Uterus (tissue), 4 donors: ENCODE results near the gene FAM210B. TPM values are rescaled to one million over a fixed set of nuclear protein-coding genes. Genes with fewer than 3 reads are reported as not detected.

ENCODE experiments used
- DNase-seq, 2 donors: peaks; one replicate each; pipeline ENCODE4 v3.0.0-alpha.2; 2019 to 2020
- H3K27ac ChIP-seq, 2 donors: fragments of 200-600 bp; sonication (generic); 1 replicate in 1 of 2; 2 replicates in 1 of 2; pipeline ENCODE4 v1.5.1; 2016 to 2018
- H3K27me3 ChIP-seq, 2 donors: fragments of 200-600 bp; sonication (generic); one replicate each; pipeline ENCODE4 v1.5.1; 2018 to 2019; ENCODE audit warnings: control low read depth in 1 of 2
- H3K36me3 ChIP-seq, 2 donors: fragments of 200-600 bp; sonication (generic); one replicate each; pipeline ENCODE4 v1.5.1; 2019; ENCODE audit warnings: control low read depth in 1 of 2
- H3K4me1 ChIP-seq, 2 donors: fragments of 200-600 bp; sonication (generic); one replicate each; pipeline ENCODE4 v1.5.1; 2018 to 2019; ENCODE audit warnings: control low read depth in 1 of 2
- H3K4me3 ChIP-seq, 2 donors: fragments of 200-600 bp; sonication (generic); 1 replicate in 1 of 2; 2 replicates in 1 of 2; pipeline ENCODE4 v1.5.1; 2018 to 2019; ENCODE audit warnings: mild to moderate bottlenecking in 1 of 2
- H3K9me3 ChIP-seq, 2 donors: fragments of 200-600 bp; sonication (generic); one replicate each; pipeline ENCODE4 v1.5.1; 2019; ENCODE audit warnings: control low read depth in 1 of 2
- POLR2A ChIP-seq, 2 donors: fragments of 450-650 bp; IDR thresholded peaks; one replicate each; pipeline ENCODE4 v1.6.1; 2016; ENCODE audit warnings: antibody characterized with exemption in 2 of 2, mild to moderate bottlenecking in 1 of 2, moderate library complexity in 1 of 2
- intact Hi-C: fragments of 100-400 bp; cut with DNase I; formaldehyde crosslinking; loops from one replicate; pipeline ENCODE4 v1.15.1; 2023; ENCODE audit warnings: low total_unique reads
- total RNA-seq, 4 donors: library from RNA; depleted of rRNA in 3 of 4; stranded (reverse); fragments of >200 nt in 3 of 4; gene quantifications; one replicate each; pipeline versions ENCODE4 v1.1.0 to v1.2.4, GENCODE V29; 2014 to 2023
- TF ChIP-seq, protein P1 (sequence below), 4 experiments: fragments of 200-600 bp in 2 of 4; fragments of 450-650 bp in 2 of 4; sonication (generic) in 2 of 4; IDR thresholded peaks; one replicate each; pipeline ENCODE4 v1.5.1; 2016 to 2019; ENCODE audit warnings: antibody characterized with exemption in 4 of 4, mild to moderate bottlenecking in 2 of 4, moderate library complexity in 1 of 4
- donor health status: DM: yes; HTN: yes; CAD: no.

Gene FAM210B, protein sequence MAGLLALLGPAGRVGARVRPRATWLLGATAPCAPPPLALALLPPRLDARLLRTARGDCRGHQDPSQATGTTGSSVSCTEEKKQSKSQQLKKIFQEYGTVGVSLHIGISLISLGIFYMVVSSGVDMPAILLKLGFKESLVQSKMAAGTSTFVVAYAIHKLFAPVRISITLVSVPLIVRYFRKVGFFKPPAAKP
- 10 to 100 TPM; 28.2 to 46.5 (median 37.4) TPM for total RNA-seq

DNA sequence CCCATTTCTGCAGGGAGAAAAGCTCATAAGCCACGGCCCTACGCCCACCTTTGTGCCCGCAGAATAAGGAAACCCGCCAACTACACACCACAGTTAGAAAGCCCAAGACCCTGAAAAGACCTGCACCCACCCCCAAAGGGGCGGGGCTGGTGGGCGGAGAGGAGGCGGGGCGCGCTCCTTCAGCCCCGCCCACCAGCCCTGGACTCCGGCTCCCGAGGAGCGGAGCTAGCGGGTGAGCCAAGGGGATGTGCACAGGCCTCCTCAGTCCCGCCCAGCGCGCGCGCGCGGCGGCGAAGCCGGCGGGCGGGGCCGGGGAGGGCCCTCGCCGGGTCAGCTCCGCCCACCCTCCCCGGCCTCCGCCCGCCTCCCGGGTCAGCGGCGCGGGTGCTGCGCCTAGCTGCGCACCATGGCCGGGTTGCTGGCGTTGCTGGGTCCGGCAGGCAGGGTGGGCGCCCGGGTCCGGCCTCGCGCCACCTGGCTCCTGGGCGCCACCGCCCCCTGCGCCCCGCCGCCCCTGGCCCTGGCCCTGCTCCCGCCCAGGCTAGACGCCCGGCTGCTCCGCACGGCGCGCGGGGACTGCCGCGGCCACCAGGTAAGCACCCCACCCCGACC lies at the start of gene FAM210B:
Gene FAM210B (plus strand): TSS at position 375 of the 612 bp plus-strand sequence. CDS start 32 bp downstream, at position 407.
- TF ChIP-seq POLR2A (IDR thresholded peaks at IDR 0.05): peak; percentile 42 to 68
- TF ChIP-seq, protein P1, sequence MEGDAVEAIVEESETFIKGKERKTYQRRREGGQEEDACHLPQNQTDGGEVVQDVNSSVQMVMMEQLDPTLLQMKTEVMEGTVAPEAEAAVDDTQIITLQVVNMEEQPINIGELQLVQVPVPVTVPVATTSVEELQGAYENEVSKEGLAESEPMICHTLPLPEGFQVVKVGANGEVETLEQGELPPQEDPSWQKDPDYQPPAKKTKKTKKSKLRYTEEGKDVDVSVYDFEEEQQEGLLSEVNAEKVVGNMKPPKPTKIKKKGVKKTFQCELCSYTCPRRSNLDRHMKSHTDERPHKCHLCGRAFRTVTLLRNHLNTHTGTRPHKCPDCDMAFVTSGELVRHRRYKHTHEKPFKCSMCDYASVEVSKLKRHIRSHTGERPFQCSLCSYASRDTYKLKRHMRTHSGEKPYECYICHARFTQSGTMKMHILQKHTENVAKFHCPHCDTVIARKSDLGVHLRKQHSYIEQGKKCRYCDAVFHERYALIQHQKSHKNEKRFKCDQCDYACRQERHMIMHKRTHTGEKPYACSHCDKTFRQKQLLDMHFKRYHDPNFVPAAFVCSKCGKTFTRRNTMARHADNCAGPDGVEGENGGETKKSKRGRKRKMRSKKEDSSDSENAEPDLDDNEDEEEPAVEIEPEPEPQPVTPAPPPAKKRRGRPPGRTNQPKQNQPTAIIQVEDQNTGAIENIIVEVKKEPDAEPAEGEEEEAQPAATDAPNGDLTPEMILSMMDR (IDR thresholded peaks at IDR 0.05): no peak
- peak; percentile 86 to 89 for DNase-seq
- H3K9me3 ChIP-seq: no peaks in the 10 kb centered on the region
- H3K36me3 ChIP-seq: no peaks in the 10 kb centered on the region
- peaks cover 0 to 10% of the 10 kb centered on the region in 2 donors for H3K4me1 ChIP-seq
- intact Hi-C loops: no loop called here
- H3K27me3 ChIP-seq: no peaks in the 10 kb centered on the region
- H3K4me3 ChIP-seq: peak within 1 kb of the TSS; percentile 76 to 88
- peak within 1 kb of the TSS; percentile 75 to 82 for H3K27ac ChIP-seq

DNA sequence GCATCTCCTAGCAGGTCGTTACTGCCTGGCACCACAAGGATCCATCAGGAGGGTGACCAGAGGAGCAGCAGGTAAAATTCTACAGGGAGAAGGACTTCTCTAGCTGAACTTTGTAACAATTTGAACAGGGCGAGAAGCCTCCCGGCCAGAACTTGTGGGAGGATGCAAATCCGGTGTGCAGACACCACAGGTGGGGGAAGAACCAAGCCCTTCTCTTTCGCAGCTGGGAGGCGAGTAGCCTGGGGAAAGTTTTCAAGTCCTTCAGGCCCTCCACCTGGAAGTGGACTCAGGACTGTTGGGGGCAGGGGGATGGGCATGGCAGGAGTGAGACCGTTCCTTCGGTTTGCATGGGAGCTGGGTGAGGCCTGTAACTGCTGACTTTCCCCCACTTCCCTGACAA lies 42.7 kb upstream of the FAM210B start:
- H3K4me3 ChIP-seq: no peak overlapping the region
- H3K4me1 ChIP-seq: no peaks in the 10 kb centered on the region
- intact Hi-C loops: no loop called here
- H3K36me3 ChIP-seq: no peaks in the 10 kb centered on the region
- DNase-seq: no peak
- H3K27ac ChIP-seq: no peak overlapping the region
- no peaks in the 10 kb centered on the region for H3K9me3 ChIP-seq
- no peaks in the 10 kb centered on the region for H3K27me3 ChIP-seq
- no peak for TF ChIP-seq POLR2A (IDR thresholded peaks at IDR 0.05)
- TF ChIP-seq, protein P1 (IDR thresholded peaks at IDR 0.05): no peak

DNA sequence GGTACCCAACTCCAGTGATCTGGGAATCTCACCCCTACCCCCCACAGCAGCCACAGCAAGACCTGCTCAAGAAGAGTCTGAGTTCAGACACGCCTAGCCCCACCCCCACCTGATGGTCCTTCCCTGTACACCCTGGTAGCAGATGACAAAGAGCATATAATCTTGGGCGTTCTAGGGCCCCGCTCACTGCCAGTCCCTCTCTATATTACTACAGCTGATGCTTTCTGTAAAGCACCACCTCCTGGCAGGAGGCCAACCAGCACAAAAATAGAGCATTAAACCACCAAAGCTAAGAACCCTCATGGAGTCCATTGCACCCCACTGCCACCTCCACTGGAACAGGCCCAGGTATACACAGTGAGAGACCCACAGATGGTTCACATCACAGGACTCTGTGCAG lies 42.3 kb upstream of the FAM210B start:
- no peaks in the 10 kb centered on the region for H3K4me1 ChIP-seq
- H3K9me3 ChIP-seq: no peaks in the 10 kb centered on the region
- H3K4me3 ChIP-seq: no peak overlapping the region
- intact Hi-C loops: no loop called here
- no peaks in the 10 kb centered on the region for H3K27me3 ChIP-seq
- TF ChIP-seq, protein P1 (IDR thresholded peaks at IDR 0.05): no peak
- no peak for TF ChIP-seq POLR2A (IDR thresholded peaks at IDR 0.05)
- no peaks in the 10 kb centered on the region for H3K36me3 ChIP-seq
- H3K27ac ChIP-seq: no peak overlapping the region
- DNase-seq: no peak

DNA sequence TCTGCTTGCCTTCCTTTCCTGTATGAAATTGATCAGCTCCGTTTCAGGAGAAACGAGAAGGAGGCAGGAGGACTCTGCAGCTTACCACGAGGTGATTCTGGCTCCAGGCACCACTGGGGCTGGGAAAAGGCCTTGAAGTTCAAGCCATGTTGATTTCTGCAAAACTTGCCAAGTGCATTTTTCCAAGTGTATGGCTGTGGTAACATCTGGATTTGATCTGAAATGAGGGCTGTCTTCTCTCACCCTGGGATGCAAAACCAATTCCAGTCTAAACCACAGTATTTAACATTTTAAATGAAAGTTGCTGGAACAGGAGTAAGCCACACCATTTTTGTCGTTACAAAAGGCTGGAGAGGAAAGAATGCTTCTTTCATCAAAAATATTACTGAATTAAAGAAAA lies 36.1 kb upstream of the FAM210B start:
- intact Hi-C loops: no loop called here
- no peak for DNase-seq

DNA sequence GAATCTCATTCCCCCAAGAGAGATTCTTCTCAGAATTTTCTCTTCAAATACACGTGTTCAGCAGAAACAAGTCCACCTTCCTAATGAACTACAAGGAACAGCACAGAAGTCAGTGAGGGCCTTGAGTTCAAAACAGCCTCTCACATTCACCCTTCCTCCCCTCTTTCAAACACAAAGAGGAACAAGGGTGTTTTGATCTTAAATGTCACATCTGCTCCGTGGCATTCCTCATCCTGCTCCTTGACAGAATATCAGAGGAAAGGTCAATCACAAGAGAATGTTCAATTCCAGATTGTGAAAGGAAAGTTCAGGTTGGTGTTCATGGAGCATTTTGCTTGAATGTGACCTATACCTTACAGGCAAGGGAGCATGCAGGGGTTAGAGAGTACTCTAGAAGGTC lies 35.6 kb upstream of the FAM210B start:
- intact Hi-C loops: no loop called here
- Histone ChIP-seq H3K4me1 (no peaks in the 10 kb centered on the region), H3K9me3 (no peaks in the 10 kb centered on the region), H3K4me3 (no peak overlapping the region), H3K36me3 (no peaks in the 10 kb centered on the region), H3K27ac (no peak overlapping the region), H3K27me3 (no peaks in the 10 kb centered on the region)
- no peak for TF ChIP-seq POLR2A (IDR thresholded peaks at IDR 0.05)
- TF ChIP-seq, protein P1 (IDR thresholded peaks at IDR 0.05): no peak
- DNase-seq: no peak

More for the DNA sequence above, 36.1 kb upstream of the FAM210B start:
- Histone ChIP-seq H3K27me3 (no peaks in the 10 kb centered on the region), H3K9me3 (no peaks in the 10 kb centered on the region), H3K27ac (no peak overlapping the region), H3K36me3 (no peaks in the 10 kb centered on the region), H3K4me3 (no peak overlapping the region), H3K4me1 (no peaks in the 10 kb centered on the region)
- no peak for TF ChIP-seq POLR2A (IDR thresholded peaks at IDR 0.05)
- TF ChIP-seq, protein P1 (IDR thresholded peaks at IDR 0.05): no peak
